ENCODE results near the gene C10orf95. TPM values are rescaled to one million over a fixed set of nuclear protein-coding genes. Genes with fewer than 3 reads are reported as not detected.

Gene C10orf95
- total and polyA plus RNA-seq, 2 donors (not counting 1 experiment from before 2014, with no cell fraction given): 0.17 TPM; not detected in 1

- no peak for TF ChIP-seq EZH2 (IDR thresholded peaks at IDR 0.05; ENCODE audit: low read length, missing control alignments)
- no peak for TF ChIP-seq CTCF (conservative IDR thresholded peaks at IDR 0.05 in 1 of 2, IDR thresholded peaks at IDR 0.05 in 1 of 2; ENCODE audit: low read depth in 1 of 2, low read length in 2 of 2)
- peaks cover 6% of the 10 kb centered on the region for H4K20me1 ChIP-seq (ENCODE audit: control insufficient read depth, extremely low read depth, insufficient read depth, low read length)
- no peak for DNase-seq (ENCODE audit: low read depth in 2 of 2)
Measured at GRCh38 chr10:102497545-102497944, 46.2 kb upstream of the C10orf95 start.

GRCh38 chr10:102493771-102494170, 42.4 kb upstream of the C10orf95 start:
- H4K20me1 ChIP-seq (ENCODE audit: control insufficient read depth, extremely low read depth, insufficient read depth, low read length): peaks cover 6% of the 10 kb centered on the region
- no peaks in the 10 kb centered on the region for H3K27me3 ChIP-seq (ENCODE audit: control insufficient read depth, insufficient read depth, low read length)
- no peak overlapping the region for H3K4me2 ChIP-seq (ENCODE audit: extremely low read depth, insufficient read depth, low read length)
- no peaks in the 10 kb centered on the region for H3K9me3 ChIP-seq (ENCODE audit: control insufficient read depth, insufficient read depth, low read depth, low read length)
- no peak overlapping the region for H2AFZ ChIP-seq (ENCODE audit: low read length)
- H3K4me3 ChIP-seq (replicated peaks in 1 of 4; ENCODE audit: control extremely low read depth in 1 of 4, insufficient read depth in 1 of 4, low read depth in 3 of 4, low read length in 4 of 4): no peak overlapping the region
- no peak for DNase-seq (ENCODE audit: low read depth in 2 of 2)
- no peak overlapping the region for H3K27ac ChIP-seq (ENCODE audit: insufficient read depth, low read length)
- no peaks in the 10 kb centered on the region for H3K4me1 ChIP-seq (ENCODE audit: control insufficient read depth, extremely low read depth, insufficient read depth, low read length)
- no peak overlapping the region for H3K9ac ChIP-seq (ENCODE audit: insufficient read depth, low read length)
- peaks cover 6% of the 10 kb centered on the region for H3K36me3 ChIP-seq (ENCODE audit: control insufficient read depth, insufficient read depth, low read length)
- peaks cover 69% of the 10 kb centered on the region for H3K79me2 ChIP-seq (ENCODE audit: control insufficient read depth, insufficient read depth, low read length)
- no peak for TF ChIP-seq CTCF (conservative IDR thresholded peaks at IDR 0.05 in 1 of 2, IDR thresholded peaks at IDR 0.05 in 1 of 2; ENCODE audit: low read depth in 1 of 2, low read length in 2 of 2)
- no peak for TF ChIP-seq EZH2 (IDR thresholded peaks at IDR 0.05; ENCODE audit: low read length, missing control alignments)

More at GRCh38 chr10:102497545-102497944, 46.2 kb upstream of the C10orf95 start:
- Histone ChIP-seq H3K4me3 (replicated peaks in 1 of 4; ENCODE audit: control extremely low read depth in 1 of 4, insufficient read depth in 1 of 4, low read depth in 3 of 4, low read length in 4 of 4) (no peak overlapping the region), H3K9ac (ENCODE audit: insufficient read depth, low read length) (no peak overlapping the region), H3K27me3 (ENCODE audit: control insufficient read depth, insufficient read depth, low read length) (no peaks in the 10 kb centered on the region), H2AFZ (ENCODE audit: low read length) (no peak overlapping the region), H3K79me2 (ENCODE audit: control insufficient read depth, insufficient read depth, low read length) (peaks cover 84% of the 10 kb centered on the region), H3K4me2 (ENCODE audit: extremely low read depth, insufficient read depth, low read length) (no peak overlapping the region), H3K9me3 (ENCODE audit: control insufficient read depth, insufficient read depth, low read depth, low read length) (no peaks in the 10 kb centered on the region), H3K4me1 (ENCODE audit: control insufficient read depth, extremely low read depth, insufficient read depth, low read length) (no peaks in the 10 kb centered on the region), H3K36me3 (ENCODE audit: control insufficient read depth, insufficient read depth, low read length) (peaks cover 2% of the 10 kb centered on the region), H3K27ac (ENCODE audit: insufficient read depth, low read length) (no peak overlapping the region)

GRCh38 chr10:102492983-102493382, 41.6 kb upstream of the C10orf95 start:
- peaks cover 6% of the 10 kb centered on the region for H4K20me1 ChIP-seq (ENCODE audit: control insufficient read depth, extremely low read depth, insufficient read depth, low read length)
- H3K27ac ChIP-seq (ENCODE audit: insufficient read depth, low read length): no peak overlapping the region

More at GRCh38 chr10:102492983-102493382, 41.6 kb upstream of the C10orf95 start:
- no peak overlapping the region for H2AFZ ChIP-seq (ENCODE audit: low read length)
- peaks cover 11% of the 10 kb centered on the region for H3K36me3 ChIP-seq (ENCODE audit: control insufficient read depth, insufficient read depth, low read length)
- H3K4me2 ChIP-seq (ENCODE audit: extremely low read depth, insufficient read depth, low read length): no peak overlapping the region
- TF ChIP-seq CTCF (conservative IDR thresholded peaks at IDR 0.05 in 1 of 2, IDR thresholded peaks at IDR 0.05 in 1 of 2; ENCODE audit: low read depth in 1 of 2, low read length in 2 of 2) (no peak), EZH2 (IDR thresholded peaks at IDR 0.05; ENCODE audit: low read length, missing control alignments) (no peak)
- no peaks in the 10 kb centered on the region for H3K4me1 ChIP-seq (ENCODE audit: control insufficient read depth, extremely low read depth, insufficient read depth, low read length)
- H3K4me3 ChIP-seq (replicated peaks in 1 of 4; ENCODE audit: control extremely low read depth in 1 of 4, insufficient read depth in 1 of 4, low read depth in 3 of 4, low read length in 4 of 4): no peak overlapping the region
- peak in 1 of 2 donors; percentile 22 for DNase-seq (ENCODE audit: low read depth in 2 of 2)
- no peaks in the 10 kb centered on the region for H3K9me3 ChIP-seq (ENCODE audit: control insufficient read depth, insufficient read depth, low read depth, low read length)
- peaks cover 61% of the 10 kb centered on the region for H3K79me2 ChIP-seq (ENCODE audit: control insufficient read depth, insufficient read depth, low read length)
- no peak overlapping the region for H3K9ac ChIP-seq (ENCODE audit: insufficient read depth, low read length)
- H3K27me3 ChIP-seq (ENCODE audit: control insufficient read depth, insufficient read depth, low read length): no peaks in the 10 kb centered on the region
